Fibroblast of pulmonary artery (primary cell): Measurements from ENCODE around the gene TDRD10.

Experiments
- DNase-seq: peaks from one replicate; pipeline ENCODE4 v3.0.0-alpha.2; 2010; ENCODE audit warnings: low read depth
- H3K4me3 ChIP-seq: replicated peaks from 2 replicates; pipeline ENCODE4 v1.5.1; 2011; ENCODE audit warnings: low read depth, mild to moderate bottlenecking, control low read depth, low read length, moderate library complexity
- TF ChIP-seq, protein P1 (sequence below): IDR thresholded peaks from 2 replicates; pipeline ENCODE4 v1.5.1; 2011; ENCODE audit warnings: mild to moderate bottlenecking, control low read depth, low read length, inconsistent platforms; ENCODE audit errors: missing control alignments

TDRD10 gene

GRCh38 chr1:154594811-154595210 lies 92.8 kb downstream of the TDRD10 start:
- no peak overlapping the region for H3K4me3 ChIP-seq
- TF ChIP-seq, protein P1, sequence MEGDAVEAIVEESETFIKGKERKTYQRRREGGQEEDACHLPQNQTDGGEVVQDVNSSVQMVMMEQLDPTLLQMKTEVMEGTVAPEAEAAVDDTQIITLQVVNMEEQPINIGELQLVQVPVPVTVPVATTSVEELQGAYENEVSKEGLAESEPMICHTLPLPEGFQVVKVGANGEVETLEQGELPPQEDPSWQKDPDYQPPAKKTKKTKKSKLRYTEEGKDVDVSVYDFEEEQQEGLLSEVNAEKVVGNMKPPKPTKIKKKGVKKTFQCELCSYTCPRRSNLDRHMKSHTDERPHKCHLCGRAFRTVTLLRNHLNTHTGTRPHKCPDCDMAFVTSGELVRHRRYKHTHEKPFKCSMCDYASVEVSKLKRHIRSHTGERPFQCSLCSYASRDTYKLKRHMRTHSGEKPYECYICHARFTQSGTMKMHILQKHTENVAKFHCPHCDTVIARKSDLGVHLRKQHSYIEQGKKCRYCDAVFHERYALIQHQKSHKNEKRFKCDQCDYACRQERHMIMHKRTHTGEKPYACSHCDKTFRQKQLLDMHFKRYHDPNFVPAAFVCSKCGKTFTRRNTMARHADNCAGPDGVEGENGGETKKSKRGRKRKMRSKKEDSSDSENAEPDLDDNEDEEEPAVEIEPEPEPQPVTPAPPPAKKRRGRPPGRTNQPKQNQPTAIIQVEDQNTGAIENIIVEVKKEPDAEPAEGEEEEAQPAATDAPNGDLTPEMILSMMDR = no peak
- DNase-seq = no peak

DNA sequence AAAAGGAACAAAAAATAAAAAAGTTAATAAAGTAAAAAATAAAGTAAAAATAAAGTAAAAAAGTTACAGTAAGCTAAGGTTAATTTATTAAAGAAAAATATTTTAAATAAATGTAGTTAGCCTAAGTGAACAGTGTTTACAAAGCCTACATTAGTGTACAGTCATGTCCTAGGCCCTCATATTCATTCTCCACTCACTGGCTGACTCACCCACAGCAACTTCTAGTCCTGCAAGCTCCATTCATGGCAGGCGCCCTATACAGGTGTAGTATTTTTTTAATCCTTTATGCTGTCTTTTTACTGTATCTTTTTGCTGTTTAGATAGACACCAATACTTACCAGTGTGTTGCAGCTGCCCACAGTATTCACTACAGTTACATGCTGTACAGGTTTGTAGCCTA lies 93.6 kb downstream of the TDRD10 start:
- no peak overlapping the region for H3K4me3 ChIP-seq
- DNase-seq = peak; percentile 13
- TF ChIP-seq, protein P1 = no peak
